C4-2B (cell line): ENCODE measurements around the gene RBMS3.

Experiments used
- H3K27ac ChIP-seq: fragments of 450-650 bp; 2 replicates; pipeline ENCODE4 v1.5.1; 2017
- CTCF ChIP-seq: fragments of 450-650 bp; conservative IDR thresholded peaks from 2 replicates; pipeline ENCODE4 v1.5.1; 2017; ENCODE audit warnings: mild to moderate bottlenecking
- ZFX ChIP-seq: fragments of 450-650 bp; IDR thresholded peaks from 2 replicates; pipeline ENCODE4 v1.6.1; 2017

The RBMS3 gene

DNA sequence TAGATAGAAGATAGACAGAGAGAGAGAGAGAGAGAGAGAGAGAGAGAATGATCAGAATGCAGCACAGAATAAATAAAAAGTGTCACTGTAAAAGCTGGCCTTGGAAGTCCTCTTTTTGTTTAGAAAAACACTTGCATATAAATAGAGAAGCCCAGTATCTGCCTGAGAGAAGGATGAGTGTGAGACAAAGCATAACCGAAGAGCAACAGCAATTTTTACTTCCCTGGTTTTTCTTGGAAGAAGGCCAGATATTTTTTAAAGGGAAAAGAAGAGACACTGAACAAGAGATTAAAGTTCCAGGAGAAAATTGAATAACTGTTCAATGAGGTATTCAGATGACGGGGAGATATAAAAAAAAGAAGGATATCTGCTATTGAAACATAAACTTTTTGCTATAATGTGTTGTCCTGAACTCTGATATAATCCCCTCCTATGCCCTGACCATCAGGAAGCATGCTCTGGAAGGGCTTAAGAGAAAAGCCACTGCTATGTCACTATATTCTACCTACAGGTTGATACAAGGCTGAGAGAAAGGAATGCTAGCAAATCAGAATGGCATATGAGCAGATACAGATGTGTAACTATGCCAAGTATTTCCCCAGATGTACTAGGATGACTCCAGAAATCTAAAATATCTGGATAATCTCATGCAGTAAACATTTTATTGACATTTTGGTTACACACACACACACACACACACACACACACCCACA is 358.9 kb downstream of the RBMS3 start:
- no peak overlapping the region for H3K27ac ChIP-seq
- TF ChIP-seq CTCF (no peak), ZFX (no peak)

- no peak overlapping the region for H3K27ac ChIP-seq
- TF ChIP-seq CTCF (no peak), ZFX (no peak)
Observed at GRCh38 chr3:29642393-29643033, 361.6 kb downstream of the RBMS3 start.

GRCh38 chr3:29643034-29643425 is 362.2 kb downstream of the RBMS3 start:
- TF ChIP-seq ZFX, result no peak
- no peak for TF ChIP-seq CTCF
- H3K27ac ChIP-seq, result no peak overlapping the region

DNA sequence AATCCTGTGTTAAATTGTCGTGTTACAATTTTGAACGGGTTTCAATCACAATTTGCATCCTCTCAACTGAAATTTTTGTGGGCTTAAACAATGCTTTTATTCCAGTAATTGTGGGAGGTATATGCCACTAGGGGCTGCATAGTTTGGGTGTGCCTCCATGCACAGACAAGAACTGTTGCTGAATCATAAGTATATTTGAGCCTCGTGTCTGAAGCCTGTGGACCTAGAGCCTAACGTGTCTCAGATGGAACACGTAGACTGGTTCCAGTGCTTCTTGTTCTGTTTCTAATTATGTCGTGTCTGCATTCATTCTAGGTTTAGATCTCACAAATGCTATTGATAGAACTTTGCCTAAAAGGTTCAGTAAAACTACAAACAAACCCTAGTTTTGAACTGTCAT is 363.4 kb downstream of the RBMS3 start:
- TF ChIP-seq ZFX, result no peak
- no peak for TF ChIP-seq CTCF
- no peak overlapping the region for H3K27ac ChIP-seq

DNA sequence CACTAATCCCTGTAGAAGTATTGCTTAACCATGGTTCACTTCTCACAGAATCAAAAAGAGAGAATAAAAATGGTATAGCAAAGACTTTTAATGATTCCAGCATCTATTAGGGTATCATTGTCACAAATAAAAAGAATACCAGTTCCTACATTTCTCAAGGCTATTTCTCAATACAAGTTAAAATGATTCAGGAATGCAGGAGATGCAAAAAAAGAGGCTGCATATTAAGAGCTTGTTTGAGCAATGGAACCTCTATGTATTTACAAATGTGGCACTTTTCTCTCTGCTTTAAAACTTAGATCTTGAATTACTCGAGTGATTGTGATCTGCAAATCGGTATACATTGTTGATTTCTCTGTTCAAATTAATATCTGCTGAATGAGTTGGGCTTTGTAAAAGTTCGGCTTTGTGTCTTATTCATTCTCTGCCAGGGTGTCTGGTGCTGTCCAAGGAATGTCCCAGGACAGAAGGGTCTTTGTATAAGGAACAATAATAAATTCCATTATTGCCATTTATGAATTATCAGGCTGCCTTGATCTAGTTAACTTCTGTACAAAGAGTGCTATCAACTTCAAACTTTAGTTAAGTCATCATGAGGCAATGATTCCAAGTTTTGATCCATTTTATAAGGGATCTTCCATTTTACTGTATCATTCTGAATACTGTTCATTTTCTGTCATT is 364.2 kb downstream of the RBMS3 start:
- TF ChIP-seq CTCF, result no peak
- TF ChIP-seq ZFX, result no peak
- H3K27ac ChIP-seq, result no peak overlapping the region

- TF ChIP-seq CTCF (no peak), ZFX (no peak)
Observed at GRCh38 chr3:29646043-29646442, 365.2 kb downstream of the RBMS3 start.

More at GRCh38 chr3:29646043-29646442, 365.2 kb downstream of the RBMS3 start:
- H3K27ac ChIP-seq, result no peak overlapping the region
